SK-N-MC (cell line): ENCODE data around the gene PDIA6.

Experiments
- EZH2 ChIP-seq: fragments of 200-600 bp; sonication (generic); IDR thresholded peaks from one replicate; pipeline ENCODE4 v1.6.1; 2017; ENCODE audit warnings: antibody characterized with exemption
- POLR2AphosphoS5 ChIP-seq: IDR thresholded peaks from 2 replicates; pipeline ENCODE4 v1.6.1; 2012; ENCODE audit warnings: mild to moderate bottlenecking, low read depth, low read length, borderline replicate concordance

DNA sequence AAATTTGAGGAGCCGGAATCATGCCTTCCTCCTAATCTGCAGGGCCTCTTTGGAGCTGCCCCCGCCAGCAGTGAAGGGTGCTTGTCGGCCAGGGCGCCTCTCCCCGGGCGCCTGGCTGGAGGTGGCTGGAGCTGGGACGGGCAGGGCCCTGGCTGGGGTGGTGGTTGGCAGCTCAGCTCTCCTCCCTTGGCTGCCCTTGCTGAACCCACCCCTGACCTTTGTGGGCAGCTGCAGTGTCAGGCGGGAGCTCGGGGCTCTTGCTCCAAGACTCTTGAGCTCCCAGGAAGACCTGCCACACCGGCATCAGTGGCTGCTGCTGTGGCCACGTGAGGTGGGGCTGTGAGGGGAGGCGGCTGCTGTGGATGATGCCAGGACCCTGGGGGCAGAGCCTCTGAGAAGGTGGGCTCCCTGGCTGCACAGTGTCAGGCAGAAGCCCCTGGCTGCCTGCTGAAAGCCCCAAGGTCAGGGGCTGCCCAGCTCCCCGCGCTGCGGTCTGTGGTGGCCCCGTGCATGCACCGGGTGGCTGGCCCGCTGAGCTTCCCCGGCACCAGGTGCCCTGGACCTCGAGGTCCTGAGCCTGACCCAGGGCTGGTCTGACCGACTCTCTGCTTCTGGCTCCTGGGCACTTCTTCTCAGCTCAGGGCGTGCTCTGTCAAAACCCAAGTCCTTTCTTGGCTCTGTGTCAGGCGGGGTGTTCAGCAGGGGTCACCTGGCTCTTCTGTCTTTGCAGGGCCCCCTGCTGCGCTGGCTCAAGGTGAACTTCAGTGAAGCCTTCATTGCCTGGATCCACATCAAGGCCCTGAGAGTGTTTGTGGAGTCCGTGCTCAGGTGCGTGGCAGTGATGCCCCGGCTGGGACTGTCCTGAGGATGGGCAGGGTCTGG is 34.5 kb downstream of the PDIA6 start:
- TF ChIP-seq EZH2 (no peak), POLR2AphosphoS5 (no peak)
